CD4-positive, CD25-positive, alpha-beta regulatory T cell (primary cell): ENCODE data around the gene LDB2. TPM values are rescaled to one million over a fixed set of nuclear protein-coding genes. Genes with fewer than 3 reads are reported as not detected.

Experiments used
- ATAC-seq, 2 donors: fragments of 150-1000 bp; cut with Tn5 transposase; one replicate each; pipeline ENCODE4 v1.10.0; 2021; ENCODE audit warnings: low read depth in 2 of 2, moderate number of reproducible peaks in 2 of 2, moderate library complexity in 1 of 2
- DNase-seq, 3 donors: peaks; one replicate each; pipeline versions ENCODE4 v3.0.0 to v3.0.0-alpha.2; 2012 to 2022; ENCODE audit warnings: mixed read lengths in 1 of 3
- H3K27ac ChIP-seq: one replicate; pipeline ENCODE4 v1.7.0; 2013; ENCODE audit warnings: mild to moderate bottlenecking, low read length; ENCODE audit not compliant: insufficient read depth, poor library complexity, severe bottlenecking
- H3K27me3 ChIP-seq: one replicate; pipeline ENCODE4 v1.7.0; 2013; ENCODE audit warnings: low read length; ENCODE audit not compliant: control insufficient read depth, insufficient read depth
- H3K36me3 ChIP-seq: one replicate; pipeline ENCODE4 v1.7.0; 2013; ENCODE audit warnings: mild to moderate bottlenecking, low read length, moderate library complexity; ENCODE audit not compliant: control insufficient read depth, insufficient read depth
- H3K4me1 ChIP-seq: 2 replicates; pipeline ENCODE4 v1.7.0; 2013; ENCODE audit warnings: mild to moderate bottlenecking, low read length; ENCODE audit not compliant: insufficient read depth, control insufficient read depth, poor library complexity, severe bottlenecking
- H3K4me3 ChIP-seq: one replicate; pipeline ENCODE4 v1.7.0; 2013; ENCODE audit warnings: low read depth, mild to moderate bottlenecking, low read length, moderate library complexity
- H3K9me3 ChIP-seq, 2 experiments: 1 replicate in 1 of 2; 2 replicates in 1 of 2; pipeline ENCODE4 v1.7.0; 2013; ENCODE audit warnings: low read length in 2 of 2, mild to moderate bottlenecking in 1 of 2, moderate library complexity in 1 of 2; ENCODE audit not compliant: control insufficient read depth in 2 of 2
- H3K27ac Mint-ChIP-seq, 3 donors: one replicate each; pipeline ENCODE4 v1.8.0; 2020 to 2022; ENCODE audit warnings: mild to moderate bottlenecking in 3 of 3, mixed read lengths in 3 of 3, moderate library complexity in 2 of 3
- H3K27me3 Mint-ChIP-seq: one replicate; pipeline ENCODE4 v1.8.0; 2022; ENCODE audit warnings: mild to moderate bottlenecking, mixed read lengths
- H3K36me3 Mint-ChIP-seq: one replicate; pipeline ENCODE4 v1.8.0; 2020; ENCODE audit warnings: mixed read lengths
- H3K4me1 Mint-ChIP-seq, 4 donors: one replicate each; pipeline ENCODE4 v1.8.0; 2020 to 2022; ENCODE audit warnings: mixed read lengths in 4 of 4, mild to moderate bottlenecking in 1 of 4
- H3K4me3 Mint-ChIP-seq, 4 donors: one replicate each; pipeline ENCODE4 v1.8.0; 2020 to 2022; ENCODE audit warnings: mild to moderate bottlenecking in 4 of 4, mixed read lengths in 4 of 4, moderate library complexity in 3 of 4
- H3K9me3 Mint-ChIP-seq, 7 donors: one replicate each; pipeline ENCODE4 v1.8.0; 2020 to 2022; ENCODE audit warnings: mixed read lengths in 7 of 7, mild to moderate bottlenecking in 3 of 7, moderate library complexity in 2 of 7
- polyA plus RNA-seq, 4 donors: library from polyadenylated mRNA; unstranded; fragments of 300-500 nt; fragmentation: Illumina TruSeq; gene quantifications; one replicate each; pipeline ENCODE4 v1.2.3, GENCODE V29; 2021
- total RNA-seq: library from RNA; stranded (reverse); gene quantifications from one replicate; pipeline ENCODE4 v1.2.3, GENCODE V29; 2022

The LDB2 gene
- total and polyA plus RNA-seq, 5 donors from 2014 or later = not detected

- no peak for ATAC-seq
- Mint-ChIP-seq H3K9me3 (peaks cover 0 to 4% (median 2%) of the 10 kb centered on the region in 7 donors), H3K4me3 (no peak overlapping the region), H3K27me3 (no peaks in the 10 kb centered on the region), H3K27ac (no peak overlapping the region), H3K4me1 (no peaks in the 10 kb centered on the region), H3K36me3 (no peaks in the 10 kb centered on the region)
- no peaks in the 10 kb centered on the region for H3K9me3 ChIP-seq
- no peaks in the 10 kb centered on the region for H3K4me1 ChIP-seq
- H3K27me3 ChIP-seq = no peaks in the 10 kb centered on the region
- no peak for DNase-seq
- no peak overlapping the region for H3K4me3 ChIP-seq
- H3K27ac ChIP-seq = no peak overlapping the region
- H3K36me3 ChIP-seq = no peaks in the 10 kb centered on the region
Measured at GRCh38 chr4:16826406-16826910, 72.0 kb downstream of the LDB2 start.

DNA sequence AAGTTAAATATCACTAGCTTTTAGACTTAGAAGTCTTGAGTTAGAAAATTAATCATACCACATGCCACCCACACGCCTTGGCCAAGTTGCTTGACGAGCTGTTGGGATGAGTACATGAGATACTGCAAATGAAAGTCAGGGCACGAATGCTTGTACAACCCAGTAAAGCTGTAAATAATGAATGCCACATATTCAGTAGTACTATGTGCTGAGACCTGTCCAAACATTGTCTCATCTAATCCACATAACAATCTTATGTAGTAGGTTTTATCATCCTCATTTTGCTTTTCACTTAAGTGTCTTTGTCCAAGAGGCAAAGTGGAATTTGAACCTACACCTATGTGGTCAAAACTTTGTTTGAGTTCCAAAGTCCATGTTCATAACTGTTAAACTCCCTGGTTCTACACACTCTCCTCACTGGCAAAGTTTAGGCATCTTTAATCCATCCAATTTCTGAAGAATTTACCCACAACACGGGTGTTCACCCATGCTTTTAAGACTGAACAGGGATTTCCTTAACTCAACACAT, 74.1 kb downstream of the LDB2 start:
- no peaks in the 10 kb centered on the region for H3K4me1 Mint-ChIP-seq
- no peaks in the 10 kb centered on the region for H3K9me3 ChIP-seq
- DNase-seq = no peak
- H3K9me3 Mint-ChIP-seq = peaks cover 0 to 4% (median 2%) of the 10 kb centered on the region in 7 donors
- no peaks in the 10 kb centered on the region for H3K36me3 Mint-ChIP-seq
- no peak overlapping the region for H3K27ac ChIP-seq
- H3K4me3 Mint-ChIP-seq = no peak overlapping the region
- H3K4me3 ChIP-seq = no peak overlapping the region
- no peaks in the 10 kb centered on the region for H3K27me3 ChIP-seq
- H3K27ac Mint-ChIP-seq = no peak overlapping the region
- no peaks in the 10 kb centered on the region for H3K27me3 Mint-ChIP-seq
- no peaks in the 10 kb centered on the region for H3K36me3 ChIP-seq
- no peaks in the 10 kb centered on the region for H3K4me1 ChIP-seq
- no peak for ATAC-seq

DNA sequence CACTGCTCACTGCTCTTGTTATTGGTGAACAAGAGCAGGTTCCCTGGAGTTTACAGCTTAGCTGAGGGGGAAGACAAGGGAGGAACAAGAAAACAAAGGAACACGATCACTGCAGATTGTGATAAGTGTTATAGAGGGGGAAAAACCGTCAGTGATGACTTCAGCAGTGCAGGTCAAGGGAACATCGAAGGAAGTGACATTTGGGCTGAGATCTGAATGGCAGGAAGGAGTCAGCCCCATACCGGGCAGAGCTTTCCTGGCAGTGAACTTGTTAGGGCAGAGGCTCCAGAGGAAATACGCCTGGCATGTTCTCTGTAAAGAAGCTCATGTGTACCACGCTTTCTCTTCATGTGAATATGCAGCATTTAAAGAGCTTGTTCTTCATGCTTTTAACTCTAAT, 78.1 kb downstream of the LDB2 start:
- ATAC-seq = no peak
- DNase-seq = no peak
- Histone ChIP-seq H3K9me3 (no peaks in the 10 kb centered on the region), H3K36me3 (no peaks in the 10 kb centered on the region), H3K27ac (no peak overlapping the region), H3K27me3 (no peaks in the 10 kb centered on the region), H3K4me3 (no peak overlapping the region), H3K4me1 (no peaks in the 10 kb centered on the region)
- Mint-ChIP-seq H3K4me3 (no peak overlapping the region), H3K27me3 (no peaks in the 10 kb centered on the region), H3K4me1 (no peaks in the 10 kb centered on the region), H3K36me3 (no peaks in the 10 kb centered on the region), H3K9me3 (peaks cover 0 to 2% (median 0%) of the 10 kb centered on the region in 7 donors), H3K27ac (no peak overlapping the region)

DNA sequence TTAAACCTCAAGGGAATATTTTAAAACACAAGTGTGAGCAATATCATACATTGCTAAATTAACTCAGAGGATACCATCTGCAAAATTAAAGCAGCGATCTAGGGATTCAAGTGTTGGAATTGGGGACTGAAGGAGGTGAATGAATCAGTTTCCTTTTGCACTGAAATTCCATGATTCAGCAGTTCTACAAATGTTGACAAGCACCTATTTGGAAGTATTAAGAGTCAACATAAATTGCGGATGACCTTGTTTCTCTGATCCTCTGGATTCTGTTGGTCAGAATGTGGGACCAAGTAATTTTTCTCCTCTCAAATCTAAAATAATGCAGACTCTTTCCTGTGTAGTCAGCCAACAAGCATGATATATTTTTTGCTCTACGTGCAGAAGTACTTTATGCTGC, 78.8 kb downstream of the LDB2 start:
- H3K9me3 Mint-ChIP-seq = peaks cover 0 to 2% (median 0%) of the 10 kb centered on the region in 7 donors
- DNase-seq = no peak
- H3K36me3 Mint-ChIP-seq = no peaks in the 10 kb centered on the region
- H3K4me1 Mint-ChIP-seq = no peaks in the 10 kb centered on the region
- no peak for ATAC-seq
- Histone ChIP-seq H3K9me3 (no peaks in the 10 kb centered on the region), H3K4me1 (no peaks in the 10 kb centered on the region), H3K27ac (no peak overlapping the region), H3K36me3 (no peaks in the 10 kb centered on the region), H3K27me3 (no peaks in the 10 kb centered on the region), H3K4me3 (no peak overlapping the region)
- no peak overlapping the region for H3K4me3 Mint-ChIP-seq
- no peaks in the 10 kb centered on the region for H3K27me3 Mint-ChIP-seq
- no peak overlapping the region for H3K27ac Mint-ChIP-seq

DNA sequence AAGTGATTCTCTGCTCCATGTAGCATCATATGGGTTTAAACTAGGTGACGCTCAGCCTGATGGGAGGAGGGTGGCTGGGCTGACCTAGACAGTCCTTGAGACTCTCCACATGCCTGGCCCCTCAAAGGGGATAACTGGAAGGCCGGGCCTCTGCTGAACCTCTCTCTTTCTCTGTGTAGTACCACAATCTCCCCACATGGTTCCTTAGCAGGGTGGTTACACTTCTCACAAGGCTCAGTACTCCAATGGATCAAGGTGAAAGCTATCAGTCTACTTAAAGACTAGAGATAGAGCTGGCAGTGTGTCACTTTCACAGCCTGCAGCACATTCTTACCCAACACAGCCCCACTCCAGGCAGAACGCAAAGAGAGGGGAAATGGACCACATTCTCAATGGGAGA, 80.4 kb downstream of the LDB2 start:
- no peak overlapping the region for H3K4me3 ChIP-seq
- no peak overlapping the region for H3K4me3 Mint-ChIP-seq
- no peaks in the 10 kb centered on the region for H3K36me3 Mint-ChIP-seq
- no peaks in the 10 kb centered on the region for H3K27me3 ChIP-seq
- H3K27ac Mint-ChIP-seq = no peak overlapping the region
- DNase-seq = no peak
- peaks cover 0 to 3% (median 0%) of the 10 kb centered on the region in 7 donors for H3K9me3 Mint-ChIP-seq
- no peaks in the 10 kb centered on the region for H3K36me3 ChIP-seq
- H3K9me3 ChIP-seq = no peaks in the 10 kb centered on the region
- H3K27me3 Mint-ChIP-seq = no peaks in the 10 kb centered on the region
- H3K4me1 Mint-ChIP-seq = no peaks in the 10 kb centered on the region
- no peak for ATAC-seq
- H3K27ac ChIP-seq = no peak overlapping the region
- no peaks in the 10 kb centered on the region for H3K4me1 ChIP-seq

DNA sequence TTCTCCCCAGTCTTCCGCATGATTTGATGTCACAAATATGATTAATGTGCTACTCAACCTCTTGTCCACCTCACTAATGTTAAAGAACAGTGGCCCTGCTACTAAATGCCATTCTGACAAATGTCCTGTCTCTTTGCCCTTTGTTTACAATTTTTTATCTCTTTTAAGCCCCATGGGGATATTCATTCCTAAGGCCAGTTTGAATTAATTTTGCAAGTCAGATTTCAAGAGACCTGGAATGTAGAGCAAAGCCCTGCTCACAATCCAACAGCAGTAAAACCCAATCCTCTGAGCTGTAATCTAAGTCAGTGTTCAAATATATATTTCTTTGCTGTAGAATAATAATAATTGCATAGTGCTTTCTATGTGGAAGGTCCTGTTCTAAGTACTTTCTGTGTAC, 81.2 kb downstream of the LDB2 start:
- no peak overlapping the region for H3K4me3 ChIP-seq
- no peaks in the 10 kb centered on the region for H3K9me3 ChIP-seq
- Mint-ChIP-seq H3K36me3 (no peaks in the 10 kb centered on the region), H3K4me3 (no peak overlapping the region), H3K4me1 (no peaks in the 10 kb centered on the region), H3K27me3 (no peaks in the 10 kb centered on the region), H3K27ac (no peak overlapping the region), H3K9me3 (peaks cover 0 to 2% (median 0%) of the 10 kb centered on the region in 7 donors)
- no peak overlapping the region for H3K27ac ChIP-seq
- no peaks in the 10 kb centered on the region for H3K36me3 ChIP-seq
- no peaks in the 10 kb centered on the region for H3K27me3 ChIP-seq
- no peak for DNase-seq
- no peaks in the 10 kb centered on the region for H3K4me1 ChIP-seq
- no peak for ATAC-seq

GRCh38 chr4:16814361-16814760, 84.1 kb downstream of the LDB2 start:
- H3K9me3 Mint-ChIP-seq = peaks cover 0 to 5% (median 0%) of the 10 kb centered on the region in 7 donors
- no peaks in the 10 kb centered on the region for H3K27me3 Mint-ChIP-seq
- Histone ChIP-seq H3K36me3 (no peaks in the 10 kb centered on the region), H3K27me3 (no peaks in the 10 kb centered on the region), H3K27ac (no peak overlapping the region), H3K4me3 (no peak overlapping the region), H3K4me1 (no peaks in the 10 kb centered on the region), H3K9me3 (no peaks in the 10 kb centered on the region)
- no peak overlapping the region for H3K4me3 Mint-ChIP-seq
- no peak for ATAC-seq
- no peaks in the 10 kb centered on the region for H3K36me3 Mint-ChIP-seq
- H3K4me1 Mint-ChIP-seq = no peaks in the 10 kb centered on the region
- no peak for DNase-seq
- H3K27ac Mint-ChIP-seq = no peak overlapping the region

GRCh38 chr4:16812041-16812440, 86.4 kb downstream of the LDB2 start:
- Mint-ChIP-seq H3K9me3 (peaks cover 0 to 7% (median 0%) of the 10 kb centered on the region in 7 donors), H3K4me3 (no peak overlapping the region), H3K36me3 (no peaks in the 10 kb centered on the region), H3K27me3 (no peaks in the 10 kb centered on the region), H3K4me1 (no peaks in the 10 kb centered on the region), H3K27ac (no peak overlapping the region)
- Histone ChIP-seq H3K4me3 (no peak overlapping the region), H3K27me3 (no peaks in the 10 kb centered on the region), H3K4me1 (no peaks in the 10 kb centered on the region), H3K27ac (no peak overlapping the region), H3K36me3 (no peaks in the 10 kb centered on the region), H3K9me3 (no peaks in the 10 kb centered on the region)
- no peak for ATAC-seq
- DNase-seq = no peak
